Bronchial epithelial cell (primary cell): ENCODE results near the gene ACP1. TPM values are rescaled to one million over a fixed set of nuclear protein-coding genes. Genes with fewer than 3 reads are reported as not detected.

Source experiments
- DNase-seq: peaks from one replicate; pipeline ENCODE4 v3.0.0-alpha.2; 2010; ENCODE audit warnings: low read depth
- FAIRE-seq: peaks from 2 replicates; lab custom pipeline; 2011; peaks lifted over from hg19 to GRCh38; lab: Jason Lieb, UNC
- H3K27me3 ChIP-seq: 2 replicates; pipeline ENCODE4 v1.5.1; 2011; ENCODE audit warnings: low read length; ENCODE audit not compliant: control insufficient read depth, insufficient read depth
- H3K36me3 ChIP-seq: 2 replicates; pipeline ENCODE4 v1.5.1; 2011; ENCODE audit warnings: low read length; ENCODE audit not compliant: control insufficient read depth, insufficient read depth
- H3K4me3 ChIP-seq: 2 replicates; pipeline ENCODE4 v1.5.1; 2011; ENCODE audit warnings: mild to moderate bottlenecking, low read depth, low read length, control low read depth
- total RNA-seq: library from RNA; depleted of rRNA; stranded (reverse); fragments of >200 nt; gene quantifications from 2 replicates; pipeline ENCODE4 v1.2.1, GENCODE V29; 2014
- TF ChIP-seq, protein P1 (sequence below): IDR thresholded peaks from 2 replicates; pipeline ENCODE4 v1.5.1; 2011; ENCODE audit warnings: mild to moderate bottlenecking, moderate library complexity, low read length, control low read depth, inconsistent platforms; ENCODE audit not compliant: insufficient read depth, severe bottlenecking

ACP1 gene
- total RNA-seq, 1 donor from 2014 or later, result 106 TPM

DNA sequence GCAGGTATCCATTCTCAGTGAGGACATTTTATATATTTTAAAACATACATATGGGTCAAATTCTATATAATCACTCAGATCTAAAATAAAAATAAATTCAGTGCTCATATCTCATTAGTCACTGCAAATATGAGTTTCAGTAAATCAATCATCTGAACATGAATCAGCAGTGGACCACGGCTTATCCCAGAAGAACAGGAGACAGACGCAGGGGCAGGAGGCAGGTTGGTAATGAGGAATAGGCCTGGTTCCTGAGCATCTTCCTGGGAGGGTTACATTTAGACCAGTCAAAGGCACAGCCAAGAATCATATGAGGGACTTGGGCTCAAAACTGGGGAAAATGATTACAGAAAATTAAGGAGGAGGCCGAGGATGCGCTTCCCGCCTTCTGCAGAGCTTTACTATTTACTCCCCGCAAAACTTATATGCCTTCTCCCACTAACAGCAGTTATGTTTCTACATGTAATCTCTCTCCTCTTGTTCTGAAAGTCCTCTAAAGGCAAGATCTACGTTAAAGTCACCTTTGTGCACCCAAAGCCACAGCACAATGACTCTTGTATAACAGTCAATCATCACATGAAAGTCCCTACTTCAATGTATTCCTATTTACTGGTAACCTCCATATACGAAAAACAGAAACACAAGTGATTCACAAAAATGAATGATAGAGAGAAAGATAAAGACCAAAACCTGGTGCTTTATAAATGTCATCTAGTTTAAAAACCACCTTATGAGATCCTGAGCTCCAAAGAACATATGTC is 36.0 kb upstream of the ACP1 start:
- H3K36me3 ChIP-seq, result peaks cover 7% of the 10 kb centered on the region
- DNase-seq (no peak), FAIRE-seq (no peak)
- TF ChIP-seq, protein P1, sequence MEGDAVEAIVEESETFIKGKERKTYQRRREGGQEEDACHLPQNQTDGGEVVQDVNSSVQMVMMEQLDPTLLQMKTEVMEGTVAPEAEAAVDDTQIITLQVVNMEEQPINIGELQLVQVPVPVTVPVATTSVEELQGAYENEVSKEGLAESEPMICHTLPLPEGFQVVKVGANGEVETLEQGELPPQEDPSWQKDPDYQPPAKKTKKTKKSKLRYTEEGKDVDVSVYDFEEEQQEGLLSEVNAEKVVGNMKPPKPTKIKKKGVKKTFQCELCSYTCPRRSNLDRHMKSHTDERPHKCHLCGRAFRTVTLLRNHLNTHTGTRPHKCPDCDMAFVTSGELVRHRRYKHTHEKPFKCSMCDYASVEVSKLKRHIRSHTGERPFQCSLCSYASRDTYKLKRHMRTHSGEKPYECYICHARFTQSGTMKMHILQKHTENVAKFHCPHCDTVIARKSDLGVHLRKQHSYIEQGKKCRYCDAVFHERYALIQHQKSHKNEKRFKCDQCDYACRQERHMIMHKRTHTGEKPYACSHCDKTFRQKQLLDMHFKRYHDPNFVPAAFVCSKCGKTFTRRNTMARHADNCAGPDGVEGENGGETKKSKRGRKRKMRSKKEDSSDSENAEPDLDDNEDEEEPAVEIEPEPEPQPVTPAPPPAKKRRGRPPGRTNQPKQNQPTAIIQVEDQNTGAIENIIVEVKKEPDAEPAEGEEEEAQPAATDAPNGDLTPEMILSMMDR, result no peak
- no peaks in the 10 kb centered on the region for H3K27me3 ChIP-seq
- H3K4me3 ChIP-seq, result no peak overlapping the region

DNA sequence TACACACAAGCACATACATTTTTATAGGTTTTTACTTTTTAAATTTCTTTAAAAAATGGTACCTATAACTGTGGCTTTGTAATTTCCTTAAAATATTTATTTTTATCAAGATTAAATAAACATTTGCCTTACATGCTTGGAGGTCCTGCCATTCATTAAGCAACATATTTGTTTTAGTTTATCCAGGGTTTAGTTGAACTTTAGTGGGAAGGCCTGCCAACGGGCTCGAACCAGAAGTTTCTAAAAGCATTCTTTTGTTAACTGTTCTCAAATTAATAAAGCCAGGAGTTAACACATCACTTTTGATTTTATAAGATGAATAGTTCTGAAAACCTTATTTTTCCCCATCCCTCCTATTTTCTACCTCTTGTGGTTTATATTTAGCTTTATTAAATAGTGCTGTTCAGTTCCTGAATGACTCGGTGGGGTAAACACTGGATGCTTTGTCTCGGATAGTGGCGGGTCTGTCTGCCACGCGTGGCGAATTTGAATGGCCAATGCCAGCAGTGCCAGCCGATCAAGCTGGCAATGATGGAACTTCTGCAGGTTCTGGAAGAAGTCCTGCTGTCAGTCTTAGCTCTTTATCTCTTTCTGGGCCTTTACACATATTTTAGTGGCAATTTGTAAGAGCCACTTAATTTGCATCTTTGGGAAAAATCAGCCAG is 33.1 kb upstream of the ACP1 start:
- Histone ChIP-seq H3K4me3 (no peak overlapping the region), H3K27me3 (no peaks in the 10 kb centered on the region), H3K36me3 (peaks cover 7% of the 10 kb centered on the region)
- DNase-seq (no peak), FAIRE-seq (no peak)
- TF ChIP-seq, protein P1, result no peak

DNA sequence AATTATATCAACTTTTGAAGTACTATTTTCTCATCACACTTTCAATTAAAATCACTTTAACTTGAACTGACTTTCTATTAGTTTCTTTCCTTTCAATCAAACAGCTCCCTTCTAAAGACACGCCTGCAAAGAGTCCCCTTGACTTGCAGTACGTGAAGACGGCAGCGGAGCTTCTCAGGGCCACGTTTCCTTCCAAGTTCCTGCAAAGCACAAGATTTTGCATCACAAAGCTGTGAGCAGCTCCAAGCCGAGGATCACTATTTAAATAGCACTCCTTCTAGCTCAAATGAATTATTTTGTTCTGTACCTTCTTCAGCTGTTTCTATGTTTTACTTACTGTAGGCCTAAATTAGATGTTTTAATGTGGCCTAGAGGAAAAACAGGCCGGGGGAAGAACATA is 31.7 kb upstream of the ACP1 start:
- no peak for FAIRE-seq
- TF ChIP-seq, protein P1, result no peak
- no peaks in the 10 kb centered on the region for H3K27me3 ChIP-seq
- no peak for DNase-seq
- peaks cover 7% of the 10 kb centered on the region for H3K36me3 ChIP-seq
- no peak overlapping the region for H3K4me3 ChIP-seq

DNA sequence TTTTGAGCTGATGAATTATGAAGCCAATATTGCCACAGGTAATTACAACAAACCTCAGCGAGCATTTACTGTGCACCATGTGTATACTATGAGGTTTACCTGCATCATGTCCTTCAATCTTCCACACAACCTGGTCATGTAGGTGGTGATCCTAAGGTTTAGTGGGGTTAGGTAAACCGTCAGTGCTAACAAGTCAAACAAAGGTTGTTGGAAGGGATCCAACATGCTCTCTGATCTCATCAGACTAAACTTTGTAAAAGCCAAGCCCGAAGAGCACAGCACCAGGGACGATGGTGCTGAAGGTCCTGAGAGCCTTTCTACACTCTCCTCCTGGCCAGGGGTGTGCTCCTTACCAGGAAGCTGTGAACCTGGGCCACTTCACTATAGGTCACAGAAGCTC is 30.3 kb upstream of the ACP1 start:
- Histone ChIP-seq H3K27me3 (no peaks in the 10 kb centered on the region), H3K4me3 (no peak overlapping the region), H3K36me3 (peaks cover 7% of the 10 kb centered on the region)
- no peak for FAIRE-seq
- DNase-seq, result no peak
- TF ChIP-seq, protein P1, result no peak

DNA sequence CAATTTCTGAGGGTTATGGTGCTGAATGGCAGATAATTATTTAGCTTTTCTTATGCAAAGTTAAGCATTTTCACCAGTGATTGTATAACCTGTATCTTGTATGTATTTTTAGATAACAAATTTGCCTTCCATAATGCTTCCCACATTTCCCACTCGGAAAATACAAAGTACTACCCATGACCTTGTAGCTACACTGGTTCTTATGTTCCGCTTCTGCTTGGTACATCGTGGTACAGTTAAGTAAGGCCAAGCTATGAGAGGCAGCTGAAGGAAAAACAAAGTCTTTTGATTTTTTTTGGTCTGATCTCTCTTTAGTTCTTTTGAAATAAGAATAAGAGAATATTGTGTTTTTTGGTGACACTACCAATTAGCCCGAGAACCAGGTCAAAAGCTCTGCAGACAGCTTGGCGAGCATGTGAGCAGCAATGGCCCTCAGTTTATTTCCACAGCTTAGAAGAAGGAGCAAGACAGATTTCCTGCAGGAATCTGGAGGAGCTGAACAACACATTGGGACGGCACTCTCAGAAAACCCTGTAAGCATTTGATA is 27.7 kb upstream of the ACP1 start:
- H3K36me3 ChIP-seq, result peaks cover 2% of the 10 kb centered on the region
- FAIRE-seq (no peak), DNase-seq (no peak)
- no peak overlapping the region for H3K4me3 ChIP-seq
- TF ChIP-seq, protein P1, result no peak
- H3K27me3 ChIP-seq, result no peaks in the 10 kb centered on the region
